HG02884 (cell line): ENCODE measurements around the gene SPAG5.

Experiments
- ATAC-seq: cut with Tn5 transposase; IDR thresholded peaks from one replicate; pipeline ENCODE4 v1.9.1; 2021; ENCODE audit warnings: mild to moderate bottlenecking, moderate library complexity; ENCODE audit not compliant: unreplicated experiment

The SPAG5 gene

GRCh38 chr17:28545141-28545503 lies 53.7 kb downstream of the SPAG5 start:
- no peak for ATAC-seq

GRCh38 chr17:28544402-28545140 lies 54.3 kb downstream of the SPAG5 start:
- no peak for ATAC-seq

GRCh38 chr17:28541439-28541838 lies 57.4 kb downstream of the SPAG5 start:
- ATAC-seq, result no peak

GRCh38 chr17:28540231-28540630 lies 58.6 kb downstream of the SPAG5 start:
- ATAC-seq, result no peak

- no peak for ATAC-seq
These were observed 60.4 kb downstream of the SPAG5 start for GRCh38 chr17:28538296-28538895.

- ATAC-seq, result no peak
These were observed 61.6 kb downstream of the SPAG5 start for GRCh38 chr17:28537219-28537610.

GRCh38 chr17:28536532-28537218 lies 62.1 kb downstream of the SPAG5 start:
- ATAC-seq, result no peak

- no peak for ATAC-seq
These were observed 64.0 kb downstream of the SPAG5 start for GRCh38 chr17:28534740-28535375.

GRCh38 chr17:28533091-28533807 lies 65.6 kb downstream of the SPAG5 start:
- ATAC-seq, result no peak

- ATAC-seq, result no peak
These were observed 66.5 kb downstream of the SPAG5 start for GRCh38 chr17:28532050-28532960.

GRCh38 chr17:28530926-28531325 lies 67.9 kb downstream of the SPAG5 start:
- ATAC-seq, result no peak

- no peak for ATAC-seq
These were observed 68.6 kb downstream of the SPAG5 start for GRCh38 chr17:28530250-28530649.

- no peak for ATAC-seq
These were observed 69.8 kb downstream of the SPAG5 start for GRCh38 chr17:28529013-28529400.

- ATAC-seq, result no peak
These were observed 70.4 kb downstream of the SPAG5 start for GRCh38 chr17:28528327-28529012.

GRCh38 chr17:28527859-28528258 lies 71.0 kb downstream of the SPAG5 start:
- ATAC-seq, result no peak
